Body of pancreas (tissue), 4 donors: ENCODE results near the gene CHD8. TPM values are rescaled to one million over a fixed set of nuclear protein-coding genes. Genes with fewer than 3 reads are reported as not detected.

Experiments
- ATAC-seq: fragments of 150-250 bp; one replicate; pipeline ENCODE4 v1.9.1; 2016
- DNase-seq, 4 donors: peaks; one replicate each; pipeline ENCODE4 v3.0.0-alpha.2; 2019
- H3K27ac ChIP-seq, 4 donors: fragments of 200-600 bp; sonication (generic); 1 replicate in 3 of 4; 2 replicates in 1 of 4; pipeline versions ENCODE4 v1.5.1 to v1.6.1; 2016 to 2019; ENCODE audit warnings: mild to moderate bottlenecking in 1 of 4, mixed read lengths in 1 of 4, moderate library complexity in 1 of 4
- H3K27me3 ChIP-seq, 2 donors: fragments of 200-600 bp; sonication (generic); one replicate each; pipeline ENCODE4 v1.6.0; 2016; ENCODE audit warnings: mild to moderate bottlenecking in 1 of 2
- H3K36me3 ChIP-seq, 2 donors: fragments of 200-600 bp; sonication (generic); replicated peaks in 1 of 2; 2 replicates each; pipeline ENCODE4 v1.5.1; 2016; ENCODE audit warnings: low read depth in 2 of 2; ENCODE audit not compliant: insufficient read depth in 1 of 2
- H3K4me1 ChIP-seq: fragments of 200-600 bp; sonication (generic); one replicate; pipeline ENCODE4 v1.6.0; 2016
- H3K4me3 ChIP-seq, 2 donors: fragments of 200-600 bp; sonication (generic); 1 replicate in 1 of 2; 2 replicates in 1 of 2; pipeline ENCODE4 v1.5.1; 2016 to 2019
- H3K9me3 ChIP-seq, 3 donors: fragments of 200-600 bp; sonication (generic); 1 replicate in 2 of 3; 2 replicates in 1 of 3; pipeline ENCODE4 v1.5.1; 2016
- POLR2A ChIP-seq, 3 donors: fragments of 450-650 bp; IDR thresholded peaks; one replicate each; pipeline ENCODE4 v1.6.1; 2016; ENCODE audit warnings: antibody characterized with exemption in 3 of 3, mild to moderate bottlenecking in 2 of 3
- WGBS, 2 donors: methylation state at CpG; one replicate each; pipeline ENCODE4 v1.1.5; 2017; 5-methylcytosine and 5-hydroxymethylcytosine counted together
- intact Hi-C: fragments of 100-400 bp; cut with DNase I; formaldehyde crosslinking; loops from one replicate; pipeline ENCODE4 v1.15.1; 2023
- total RNA-seq, 2 donors: library from RNA; depleted of rRNA; stranded (reverse); fragments of >200 nt; gene quantifications; one replicate each; pipeline ENCODE4 v1.1.0, GENCODE V29; 2016
- TF ChIP-seq, protein P1 (sequence below), 7 experiments: fragments of 450-650 bp in 4 of 7; fragments of 200-600 bp in 3 of 7; sonication (generic) in 3 of 7; IDR thresholded peaks; one replicate each; pipeline ENCODE4 v1.5.1; 2016 to 2019; ENCODE audit warnings: antibody characterized with exemption in 7 of 7

The CHD8 gene
- total RNA-seq, 2 donors from 2014 or later = 33.2 to 72.2 TPM

DNA sequence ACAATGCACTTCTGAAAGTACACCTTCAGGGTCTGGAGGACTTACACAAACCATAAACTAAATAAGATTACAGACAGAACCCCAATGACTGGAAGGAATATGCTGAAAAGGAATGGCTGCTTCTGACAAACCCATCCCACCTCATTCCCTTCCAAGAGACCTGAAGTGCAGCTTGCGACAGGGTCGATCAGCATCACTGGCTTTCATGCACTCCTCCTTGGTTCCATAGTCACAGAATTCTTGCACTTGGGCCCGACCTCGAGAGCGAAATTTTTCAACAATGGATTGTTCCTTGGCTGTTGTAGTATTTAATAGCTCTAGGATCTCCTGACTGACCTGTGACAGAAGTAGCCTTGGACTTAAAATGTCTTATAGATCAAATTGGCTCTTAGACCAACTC is 45.6 kb upstream of the CHD8 start:
- 86 to 92% methylated on average over 5 of the region's 5 CpGs for WGBS, 2 donors

DNA sequence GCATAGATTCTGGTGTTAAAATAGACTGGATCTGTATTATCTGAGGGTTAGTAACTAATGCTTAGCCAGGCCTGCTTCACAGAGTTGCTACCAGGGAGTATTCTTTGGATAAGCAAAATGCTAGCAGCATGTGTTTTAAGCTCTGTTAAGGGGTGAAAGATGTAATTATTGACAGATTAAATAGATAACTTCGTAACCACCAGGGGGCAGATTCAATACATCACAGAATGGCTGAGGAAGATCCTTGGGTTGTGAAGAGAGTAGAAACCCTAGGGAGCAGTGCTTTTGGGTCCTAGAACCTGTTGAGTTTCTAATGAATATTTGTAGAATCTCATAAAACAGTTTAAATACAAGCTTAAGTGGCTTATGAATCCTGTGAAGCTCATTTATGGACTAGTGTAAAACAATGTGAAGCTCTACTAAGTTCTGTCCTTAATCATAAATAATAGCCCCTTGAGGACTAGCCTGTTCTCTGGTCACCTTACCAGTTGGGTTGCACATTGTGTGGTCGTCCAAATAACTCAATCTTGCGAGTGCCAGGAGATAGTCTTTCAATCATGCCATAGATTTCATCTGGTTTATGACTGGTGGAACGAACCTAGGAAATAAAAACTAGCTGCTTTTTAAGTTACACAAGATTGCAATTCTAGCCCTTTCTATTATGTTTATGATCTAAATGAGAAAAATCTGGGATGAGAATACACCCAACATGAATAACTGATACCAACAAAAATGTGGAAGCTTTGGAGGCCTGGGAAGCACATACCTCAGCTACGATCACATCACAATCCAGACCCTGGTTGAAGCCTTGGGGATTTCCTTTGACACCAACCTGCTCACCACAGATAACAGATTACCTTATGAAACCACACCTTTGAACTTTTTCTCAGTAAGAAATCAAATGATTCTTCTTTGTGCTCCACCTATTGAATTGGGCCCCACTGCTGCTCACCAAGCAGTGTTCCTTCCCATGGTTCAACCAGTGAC is 42.9 kb upstream of the CHD8 start:
- Histone ChIP-seq H3K4me1 (no peaks in the 10 kb centered on the region), H3K36me3 (peaks cover 16 to 34% of the 10 kb centered on the region in 2 donors), H3K4me3 (no peak overlapping the region), H3K9me3 (no peaks in the 10 kb centered on the region), H3K27ac (no peak overlapping the region), H3K27me3 (no peaks in the 10 kb centered on the region)
- DNase-seq (peak in 1 of 4 donors; percentile 23), ATAC-seq (peak; percentile 53)
- no peak for TF ChIP-seq POLR2A (IDR thresholded peaks at IDR 0.05)
- TF ChIP-seq, protein P1, sequence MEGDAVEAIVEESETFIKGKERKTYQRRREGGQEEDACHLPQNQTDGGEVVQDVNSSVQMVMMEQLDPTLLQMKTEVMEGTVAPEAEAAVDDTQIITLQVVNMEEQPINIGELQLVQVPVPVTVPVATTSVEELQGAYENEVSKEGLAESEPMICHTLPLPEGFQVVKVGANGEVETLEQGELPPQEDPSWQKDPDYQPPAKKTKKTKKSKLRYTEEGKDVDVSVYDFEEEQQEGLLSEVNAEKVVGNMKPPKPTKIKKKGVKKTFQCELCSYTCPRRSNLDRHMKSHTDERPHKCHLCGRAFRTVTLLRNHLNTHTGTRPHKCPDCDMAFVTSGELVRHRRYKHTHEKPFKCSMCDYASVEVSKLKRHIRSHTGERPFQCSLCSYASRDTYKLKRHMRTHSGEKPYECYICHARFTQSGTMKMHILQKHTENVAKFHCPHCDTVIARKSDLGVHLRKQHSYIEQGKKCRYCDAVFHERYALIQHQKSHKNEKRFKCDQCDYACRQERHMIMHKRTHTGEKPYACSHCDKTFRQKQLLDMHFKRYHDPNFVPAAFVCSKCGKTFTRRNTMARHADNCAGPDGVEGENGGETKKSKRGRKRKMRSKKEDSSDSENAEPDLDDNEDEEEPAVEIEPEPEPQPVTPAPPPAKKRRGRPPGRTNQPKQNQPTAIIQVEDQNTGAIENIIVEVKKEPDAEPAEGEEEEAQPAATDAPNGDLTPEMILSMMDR (IDR thresholded peaks at IDR 0.05) = peak; percentile 16 to 56 (median 44)
- intact Hi-C loops = no loop called here
- WGBS, 2 donors = 55 to 59% methylated on average over 5 of the region's 5 CpGs

More for the DNA sequence above, 45.6 kb upstream of the CHD8 start:
- peaks cover 16 to 26% of the 10 kb centered on the region in 2 donors for H3K36me3 ChIP-seq
- H3K27ac ChIP-seq = no peak overlapping the region
- DNase-seq (no peak), ATAC-seq (no peak)
- H3K4me3 ChIP-seq = no peak overlapping the region
- H3K9me3 ChIP-seq = no peaks in the 10 kb centered on the region
- TF ChIP-seq, protein P1 (IDR thresholded peaks at IDR 0.05) = no peak
- H3K27me3 ChIP-seq = no peaks in the 10 kb centered on the region
- H3K4me1 ChIP-seq = no peaks in the 10 kb centered on the region
- intact Hi-C loops = no loop called here

DNA sequence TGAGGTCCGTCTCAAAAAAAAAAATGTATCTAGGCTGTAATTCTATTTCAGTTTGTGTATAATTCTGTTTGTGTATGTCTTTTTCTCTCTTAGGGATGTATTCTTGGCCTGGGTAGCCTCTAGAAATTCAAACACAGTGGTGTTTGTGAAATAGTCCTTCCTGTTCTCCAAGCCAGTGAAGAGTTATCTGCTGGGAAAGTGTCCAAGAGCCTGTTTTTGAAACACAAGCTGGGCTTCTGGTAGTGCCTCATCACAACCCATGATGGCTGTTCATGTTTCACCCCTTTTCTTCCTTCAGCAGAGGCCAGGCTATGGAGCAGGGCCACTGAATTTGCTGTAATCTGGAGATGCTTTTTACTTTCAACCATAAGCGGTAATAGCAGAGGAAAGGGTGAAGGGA is 40.5 kb upstream of the CHD8 start:
- no peaks in the 10 kb centered on the region for H3K4me1 ChIP-seq
- TF ChIP-seq, protein P1 (IDR thresholded peaks at IDR 0.05) = no peak
- no peak for TF ChIP-seq POLR2A (IDR thresholded peaks at IDR 0.05)
- intact Hi-C loops = no loop called here
- no peaks in the 10 kb centered on the region for H3K27me3 ChIP-seq
- no peak overlapping the region for H3K4me3 ChIP-seq
- DNase-seq (no peak), ATAC-seq (no peak)
- 88 to 98% methylated on average over 2 of the region's 2 CpGs for WGBS, 2 donors
- no peak overlapping the region for H3K27ac ChIP-seq
- H3K36me3 ChIP-seq = peaks cover 17 to 37% of the 10 kb centered on the region in 2 donors
- no peaks in the 10 kb centered on the region for H3K9me3 ChIP-seq

DNA sequence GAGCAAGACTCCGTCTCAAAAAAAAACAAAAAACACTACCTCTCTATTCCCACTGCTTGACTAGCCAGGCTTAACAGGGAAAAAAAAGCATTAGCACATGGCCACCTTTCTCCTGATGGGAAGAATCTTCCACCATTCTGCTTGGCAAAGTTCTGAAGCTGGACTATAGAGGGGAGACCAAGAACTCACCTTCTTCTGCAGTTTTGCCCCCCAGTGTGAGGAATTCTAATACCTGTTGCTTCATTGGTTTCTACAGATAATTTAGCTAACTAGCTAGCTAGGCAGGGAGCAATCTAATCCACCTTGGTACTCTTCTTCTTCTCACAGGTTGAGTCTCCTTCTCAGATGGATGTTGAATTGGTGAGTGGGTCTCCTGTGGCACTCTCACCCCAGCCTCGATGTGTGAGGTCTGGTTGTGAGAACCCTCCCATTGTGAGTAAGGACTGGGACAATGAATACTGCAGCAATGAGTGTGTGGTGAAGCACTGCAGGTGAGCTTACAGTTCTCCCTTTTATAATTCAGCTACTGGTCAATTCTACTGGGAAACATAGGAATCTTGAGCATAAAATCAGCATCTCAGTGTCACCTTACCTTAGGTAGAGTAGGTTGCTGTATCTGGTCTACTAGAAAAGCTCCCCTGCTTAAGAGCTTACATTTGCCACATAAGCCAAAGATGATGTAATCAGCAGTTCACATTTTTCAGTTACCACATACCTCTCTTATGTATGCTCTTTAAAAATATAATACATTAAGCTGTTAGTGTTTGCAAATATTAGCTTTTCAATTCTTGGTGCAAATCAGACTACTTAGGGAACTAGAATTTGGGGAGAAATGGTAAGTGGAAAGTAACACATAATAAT is 39.2 kb upstream of the CHD8 start:
- no peak for ATAC-seq
- TF ChIP-seq, protein P1 (IDR thresholded peaks at IDR 0.05) = no peak
- TF ChIP-seq POLR2A (IDR thresholded peaks at IDR 0.05) = no peak
- H3K9me3 ChIP-seq = no peaks in the 10 kb centered on the region
- no peak for DNase-seq
- H3K27ac ChIP-seq = no peak overlapping the region
- no peaks in the 10 kb centered on the region for H3K27me3 ChIP-seq
- peaks cover 17 to 39% of the 10 kb centered on the region in 2 donors for H3K36me3 ChIP-seq
- H3K4me1 ChIP-seq = no peaks in the 10 kb centered on the region
- H3K4me3 ChIP-seq = no peak overlapping the region
- intact Hi-C loops = no loop called here
- 75 to 89% methylated on average over 2 of the region's 2 CpGs for WGBS, 2 donors
